ENCODE measurements around the gene ADAD2.

The ADAD2 gene

GRCh38 chr16:84186685-84187437 is 4.1 kb upstream of the ADAD2 start, which contains the start of gene TAF1C:
TSS of gene TAF1C (minus strand) at chr16:84187057. CDS start at chr16:84184988, 2,069 bp downstream.
- peak; percentile 70 for TF ChIP-seq CTCF (IDR thresholded peaks at IDR 0.05; ENCODE audit: low read length)
- no peak for TF ChIP-seq EZH2phosphoT487 (IDR thresholded peaks at IDR 0.05; ENCODE audit: low read length)
- no peaks in the 10 kb centered on the region for H3K27me3 ChIP-seq (replicated peaks; ENCODE audit: insufficient read depth, low read length)
- H3K4me3 ChIP-seq (ENCODE audit: low read length), result peak within 1 kb of the TSS; percentile 85
- H3K9ac ChIP-seq (ENCODE audit: low read length), result peak within 1 kb of the TSS; percentile 89
- no peaks in the 10 kb centered on the region for H3K36me3 ChIP-seq (replicated peaks; ENCODE audit: insufficient read depth, low read length)
- H3K27ac ChIP-seq (ENCODE audit: low read length), result peak within 1 kb of the TSS; percentile 25; the same call in 1 of the 2 replicates
- H4K20me1 ChIP-seq (ENCODE audit: insufficient read depth, low read length), result no peaks in the 10 kb centered on the region
- DNase-seq, result peak; percentile 88
- H2AFZ ChIP-seq (ENCODE audit: low read length), result peak within 1 kb of the TSS; percentile 85
- no peaks in the 10 kb centered on the region for H3K9me3 ChIP-seq (replicated peaks; ENCODE audit: insufficient read depth, low read length)
- no peaks in the 10 kb centered on the region for H3F3A ChIP-seq (ENCODE audit: insufficient read depth, low read length)
- H3K4me1 ChIP-seq (ENCODE audit: low read length), result no peaks in the 10 kb centered on the region
- no peaks in the 10 kb centered on the region for H3K9me2 ChIP-seq (replicated peaks; ENCODE audit: insufficient read depth, low read length)
- H3K79me2 ChIP-seq (ENCODE audit: low read length), result peaks cover 27% of the 10 kb centered on the region
- peak within 1 kb of the TSS; percentile 52; the same call in 1 of the 2 replicates for H3K4me2 ChIP-seq (ENCODE audit: low read depth, low read length)

GRCh38 chr16:84191466-84191865 is 509 bp downstream of the ADAD2 start:
- H3K4me2 ChIP-seq (ENCODE audit: low read depth, low read length), result no peak overlapping the region
- H3K4me3 ChIP-seq (ENCODE audit: low read length), result no peak overlapping the region
- peaks cover 4% of the 10 kb centered on the region for H3K79me2 ChIP-seq (ENCODE audit: low read length)
- H3K27me3 ChIP-seq (replicated peaks; ENCODE audit: insufficient read depth, low read length), result no peaks in the 10 kb centered on the region
- no peaks in the 10 kb centered on the region for H3K9me3 ChIP-seq (replicated peaks; ENCODE audit: insufficient read depth, low read length)
- no peak overlapping the region for H3K27ac ChIP-seq (ENCODE audit: low read length)
- TF ChIP-seq EZH2 (optimal IDR thresholded peaks at IDR 0.05; ENCODE audit: low read depth, low read length), result no peak
- TF ChIP-seq CTCF (IDR thresholded peaks at IDR 0.05; ENCODE audit: low read length), result no peak
- TF ChIP-seq EZH2phosphoT487 (IDR thresholded peaks at IDR 0.05; ENCODE audit: low read length), result no peak
- DNase-seq, result no peak
- H3K4me1 ChIP-seq (ENCODE audit: low read length), result no peaks in the 10 kb centered on the region
- no peak overlapping the region for H3K9ac ChIP-seq (ENCODE audit: low read length)
- H2AFZ ChIP-seq (ENCODE audit: low read length), result no peak overlapping the region
- no peaks in the 10 kb centered on the region for H3F3A ChIP-seq (ENCODE audit: insufficient read depth, low read length)
- H4K20me1 ChIP-seq (ENCODE audit: insufficient read depth, low read length), result no peaks in the 10 kb centered on the region
- H3K36me3 ChIP-seq (replicated peaks; ENCODE audit: insufficient read depth, low read length), result no peaks in the 10 kb centered on the region
- no peaks in the 10 kb centered on the region for H3K9me2 ChIP-seq (replicated peaks; ENCODE audit: insufficient read depth, low read length)

GRCh38 chr16:84193480-84193879 is 2.5 kb downstream of the ADAD2 start:
- Histone ChIP-seq H3F3A (ENCODE audit: insufficient read depth, low read length) (no peaks in the 10 kb centered on the region), H2AFZ (ENCODE audit: low read length) (no peak overlapping the region), H3K4me1 (ENCODE audit: low read length) (no peaks in the 10 kb centered on the region), H4K20me1 (ENCODE audit: insufficient read depth, low read length) (no peaks in the 10 kb centered on the region), H3K9me2 (replicated peaks; ENCODE audit: insufficient read depth, low read length) (no peaks in the 10 kb centered on the region), H3K9ac (ENCODE audit: low read length) (no peak overlapping the region), H3K27ac (ENCODE audit: low read length) (no peak overlapping the region), H3K9me3 (replicated peaks; ENCODE audit: insufficient read depth, low read length) (no peaks in the 10 kb centered on the region), H3K36me3 (replicated peaks; ENCODE audit: insufficient read depth, low read length) (no peaks in the 10 kb centered on the region), H3K4me2 (ENCODE audit: low read depth, low read length) (no peak overlapping the region), H3K4me3 (ENCODE audit: low read length) (no peak overlapping the region), H3K79me2 (ENCODE audit: low read length) (no peaks in the 10 kb centered on the region), H3K27me3 (replicated peaks; ENCODE audit: insufficient read depth, low read length) (no peaks in the 10 kb centered on the region)
- TF ChIP-seq EZH2 (optimal IDR thresholded peaks at IDR 0.05; ENCODE audit: low read depth, low read length) (no peak), CTCF (IDR thresholded peaks at IDR 0.05; ENCODE audit: low read length) (no peak), EZH2phosphoT487 (IDR thresholded peaks at IDR 0.05; ENCODE audit: low read length) (no peak)
- no peak for DNase-seq

All from MM.1S (cell line).